Measurements from ENCODE around the gene FBXO41.

GRCh38 chr2:73235315-73236028 lies 48.8 kb downstream of the FBXO41 start:
- TF ChIP-seq EZH2 (IDR thresholded peaks at IDR 0.05; ENCODE audit: insufficient read depth, poor library complexity, severe bottlenecking) (no peak), EZH2phosphoT487 (IDR thresholded peaks at IDR 0.05; ENCODE audit: insufficient read depth, low read depth) (no peak)
